Neural progenitor cell (in vitro differentiated cells): Measurements from ENCODE around the gene SRGAP3. TPM values are rescaled to one million over a fixed set of nuclear protein-coding genes. Genes with fewer than 3 reads are reported as not detected.

ENCODE experiments used
- DNase-seq: peaks from one replicate; pipeline ENCODE4 v3.0.0-alpha.2; 2016; ENCODE audit warnings: low spot score
- H2AFZ ChIP-seq: fragments of 200-600 bp; sonication (generic); replicated peaks from 2 replicates; pipeline ENCODE4 v1.6.1; 2016; ENCODE audit warnings: antibody characterized with exemption
- H3F3A ChIP-seq: fragments of 200-600 bp; sonication (generic); 2 replicates; pipeline ENCODE4 v1.6.1; 2016; ENCODE audit warnings: antibody characterized with exemption, low read depth
- H3K27ac ChIP-seq: fragments of 200-600 bp; sonication (generic); 2 replicates; pipeline ENCODE4 v1.5.1; 2016; ENCODE audit warnings: mild to moderate bottlenecking
- H3K27me3 ChIP-seq: fragments of 200-600 bp; sonication (generic); 2 replicates; pipeline ENCODE4 v1.6.1; 2016; ENCODE audit warnings: mild to moderate bottlenecking, moderate library complexity
- H3K36me3 ChIP-seq: fragments of 200-600 bp; sonication (generic); 2 replicates; pipeline ENCODE4 v1.5.1; 2016
- H3K4me1 ChIP-seq: fragments of 200-600 bp; sonication (generic); 2 replicates; pipeline ENCODE4 v1.6.1; 2016; ENCODE audit warnings: mixed run types
- H3K4me2 ChIP-seq: fragments of 200-600 bp; sonication (generic); 2 replicates; pipeline ENCODE4 v1.6.1; 2016
- H3K4me3 ChIP-seq: fragments of 200-600 bp; sonication (generic); 2 replicates; pipeline ENCODE4 v1.5.1; 2016
- H3K79me2 ChIP-seq: fragments of 200-600 bp; sonication (generic); 2 replicates; pipeline ENCODE4 v1.6.1; 2016; ENCODE audit warnings: low read depth
- H3K9ac ChIP-seq: fragments of 200-600 bp; sonication (generic); 2 replicates; pipeline ENCODE4 v1.6.1; 2016
- H3K9me3 ChIP-seq: fragments of 200-600 bp; sonication (generic); 2 replicates; pipeline ENCODE4 v1.5.1; 2016; ENCODE audit warnings: low read depth
- H4K20me1 ChIP-seq: fragments of 200-600 bp; sonication (generic); 2 replicates; pipeline ENCODE4 v1.6.1; 2016; ENCODE audit warnings: low read depth
- H3K27ac Mint-ChIP-seq: 3 replicates; pipeline ENCODE4 v1.8.0; 2021; ENCODE audit warnings: mixed read lengths
- H3K27me3 Mint-ChIP-seq: 2 replicates; pipeline ENCODE4 v1.8.0; 2022; ENCODE audit warnings: low read depth, mild to moderate bottlenecking, inconsistent platforms, moderate library complexity, mixed read lengths; ENCODE audit not compliant: insufficient read depth
- H3K36me3 Mint-ChIP-seq: 3 replicates; pipeline ENCODE4 v1.8.0; 2021; ENCODE audit warnings: mixed read lengths
- H3K4me1 Mint-ChIP-seq: 3 replicates; pipeline ENCODE4 v1.8.0; 2021; ENCODE audit warnings: mixed read lengths
- H3K4me3 Mint-ChIP-seq: 3 replicates; pipeline ENCODE4 v1.8.0; 2021; ENCODE audit warnings: mild to moderate bottlenecking, moderate library complexity, mixed read lengths
- H3K9me3 Mint-ChIP-seq: 3 replicates; pipeline ENCODE4 v1.8.0; 2020; ENCODE audit warnings: mixed read lengths
- CTCF ChIP-seq: fragments of 200-600 bp; sonication (generic); IDR thresholded peaks from 2 replicates; pipeline ENCODE4 v1.5.1; 2017; ENCODE audit warnings: antibody characterized with exemption, mild to moderate bottlenecking
- EZH2 ChIP-seq: fragments of 200-600 bp; sonication (generic); IDR thresholded peaks from 2 replicates; pipeline ENCODE4 v1.6.1; 2017; ENCODE audit warnings: antibody characterized with exemption, mild to moderate bottlenecking, moderate library complexity
- EZH2phosphoT487 ChIP-seq: fragments of 200-600 bp; sonication (generic); IDR thresholded peaks from 2 replicates; pipeline ENCODE4 v1.6.1; 2017; ENCODE audit warnings: antibody characterized with exemption
- total RNA-seq: library from RNA; depleted of rRNA; stranded (reverse); fragments of >200 nt; gene quantifications from 2 replicates; pipeline ENCODE4 v1.2.3, GENCODE V29; 2015; ENCODE audit warnings: low replicate concordance

Gene SRGAP3
- total RNA-seq, 1 donor from 2014 or later: 59.3 TPM

GRCh38 chr3:9247361-9247940 lies 2.0 kb downstream of the SRGAP3 start:
- Mint-ChIP-seq H3K4me1 (peaks cover 60% of the 10 kb centered on the region), H3K9me3 (no peaks in the 10 kb centered on the region), H3K27ac (peak overlapping the region; percentile 90), H3K27me3 (peaks cover 3% of the 10 kb centered on the region), H3K36me3 (peaks cover 24% of the 10 kb centered on the region), H3K4me3 (peak overlapping the region; percentile 93)
- Histone ChIP-seq H3K27ac (peak overlapping the region; percentile 8), H3K9ac (no peak overlapping the region), H3K4me2 (peak overlapping the region; percentile 83), H2AFZ (no peak overlapping the region), H3K9me3 (no peaks in the 10 kb centered on the region), H4K20me1 (peaks cover 32% of the 10 kb centered on the region), H3K4me1 (peaks cover 37% of the 10 kb centered on the region), H3K79me2 (peaks cover 49% of the 10 kb centered on the region), H3K27me3 (no peaks in the 10 kb centered on the region), H3K36me3 (no peaks in the 10 kb centered on the region), H3K4me3 (peak overlapping the region; percentile 59), H3F3A (peaks cover 42% of the 10 kb centered on the region)
- peak; percentile 32 for DNase-seq
- TF ChIP-seq CTCF (no peak), EZH2phosphoT487 (no peak), EZH2 (no peak)

- Histone ChIP-seq H3K4me1 (peaks cover 37% of the 10 kb centered on the region), H3K4me3 (peak overlapping the region; percentile 59), H3K27me3 (no peaks in the 10 kb centered on the region), H2AFZ (no peak overlapping the region), H3K79me2 (peaks cover 51% of the 10 kb centered on the region), H3K9me3 (no peaks in the 10 kb centered on the region), H4K20me1 (peaks cover 32% of the 10 kb centered on the region), H3F3A (peaks cover 42% of the 10 kb centered on the region), H3K36me3 (no peaks in the 10 kb centered on the region), H3K27ac (no peak overlapping the region), H3K9ac (no peak overlapping the region), H3K4me2 (peak overlapping the region; percentile 83)
- Mint-ChIP-seq H3K27ac (no peak overlapping the region), H3K27me3 (no peaks in the 10 kb centered on the region), H3K4me1 (peaks cover 59% of the 10 kb centered on the region), H3K9me3 (peaks cover 3% of the 10 kb centered on the region), H3K4me3 (peak overlapping the region; percentile 93), H3K36me3 (peaks cover 29% of the 10 kb centered on the region)
- TF ChIP-seq EZH2phosphoT487 (no peak), CTCF (no peak), EZH2 (no peak)
- peak; percentile 30 for DNase-seq
Measured at GRCh38 chr3:9246189-9246588, 3.3 kb downstream of the SRGAP3 start.

GRCh38 chr3:9244495-9245183 lies 4.8 kb downstream of the SRGAP3 start:
- no peak overlapping the region for H3K4me3 ChIP-seq
- H3K27ac Mint-ChIP-seq: no peak overlapping the region
- H3K4me1 Mint-ChIP-seq: peaks cover 56% of the 10 kb centered on the region
- H4K20me1 ChIP-seq: peaks cover 32% of the 10 kb centered on the region
- peaks cover 59% of the 10 kb centered on the region for H3K79me2 ChIP-seq
- H3K36me3 ChIP-seq: no peaks in the 10 kb centered on the region
- H3K9me3 ChIP-seq: no peaks in the 10 kb centered on the region
- peaks cover 3% of the 10 kb centered on the region for H3K9me3 Mint-ChIP-seq
- H3K4me2 ChIP-seq: no peak overlapping the region
- H3K27me3 ChIP-seq: no peaks in the 10 kb centered on the region
- TF ChIP-seq EZH2 (no peak), EZH2phosphoT487 (no peak), CTCF (no peak)
- H3K4me3 Mint-ChIP-seq: peak overlapping the region; percentile 93
- H3K4me1 ChIP-seq: peaks cover 31% of the 10 kb centered on the region
- H3K9ac ChIP-seq: no peak overlapping the region
- H3K27me3 Mint-ChIP-seq: no peaks in the 10 kb centered on the region
- peaks cover 45% of the 10 kb centered on the region for H3K36me3 Mint-ChIP-seq
- H3F3A ChIP-seq: peaks cover 37% of the 10 kb centered on the region
- no peak overlapping the region for H2AFZ ChIP-seq
- no peak for DNase-seq
- no peak overlapping the region for H3K27ac ChIP-seq
